Kidney capillary endothelial cell (primary cell): Measurements from ENCODE around the gene C1QTNF9.
"Not testable (repeated sequence)": the region's sequence is repeated elsewhere in the genome, so short reads cannot be mapped to it uniquely, and the experiment has no call there.

Experiments
- DNase-seq: peaks from one replicate; pipeline ENCODE4 v3.0.0-alpha.2; 2018; ENCODE audit warnings: low spot score

Gene C1QTNF9, protein sequence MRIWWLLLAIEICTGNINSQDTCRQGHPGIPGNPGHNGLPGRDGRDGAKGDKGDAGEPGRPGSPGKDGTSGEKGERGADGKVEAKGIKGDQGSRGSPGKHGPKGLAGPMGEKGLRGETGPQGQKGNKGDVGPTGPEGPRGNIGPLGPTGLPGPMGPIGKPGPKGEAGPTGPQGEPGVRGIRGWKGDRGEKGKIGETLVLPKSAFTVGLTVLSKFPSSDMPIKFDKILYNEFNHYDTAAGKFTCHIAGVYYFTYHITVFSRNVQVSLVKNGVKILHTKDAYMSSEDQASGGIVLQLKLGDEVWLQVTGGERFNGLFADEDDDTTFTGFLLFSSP

GRCh38 chr13:24309300-24309699 lies at the start of gene C1QTNF9:
TSS of gene C1QTNF9 (plus strand) at chr13:24309580. CDS start at chr13:24316004, 6,424 bp downstream.
- DNase-seq: not testable (repeated sequence)

DNA sequence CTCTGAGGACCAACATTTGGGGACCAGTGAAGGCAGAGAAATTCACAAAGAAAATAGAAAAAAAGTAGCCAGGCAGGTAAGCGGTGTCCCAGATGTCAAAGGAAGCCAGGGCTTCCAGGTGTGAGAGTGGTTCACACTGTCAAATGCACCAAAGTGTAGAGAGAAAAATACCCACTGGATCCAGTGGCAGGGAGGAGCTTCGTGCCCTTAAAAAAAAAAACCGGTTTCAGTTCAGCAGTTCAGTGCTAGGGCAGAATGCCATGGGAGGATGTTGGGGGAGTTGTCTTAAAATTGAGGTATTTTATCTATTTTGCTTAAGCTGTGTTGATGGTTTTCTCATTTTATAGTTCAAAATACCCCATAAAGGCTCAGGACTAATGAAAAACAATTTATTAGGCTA lies 47.8 kb upstream of the C1QTNF9 start:
- no peak for DNase-seq

GRCh38 chr13:24263632-24264031 lies 45.7 kb upstream of the C1QTNF9 start:
- DNase-seq: no peak

DNA sequence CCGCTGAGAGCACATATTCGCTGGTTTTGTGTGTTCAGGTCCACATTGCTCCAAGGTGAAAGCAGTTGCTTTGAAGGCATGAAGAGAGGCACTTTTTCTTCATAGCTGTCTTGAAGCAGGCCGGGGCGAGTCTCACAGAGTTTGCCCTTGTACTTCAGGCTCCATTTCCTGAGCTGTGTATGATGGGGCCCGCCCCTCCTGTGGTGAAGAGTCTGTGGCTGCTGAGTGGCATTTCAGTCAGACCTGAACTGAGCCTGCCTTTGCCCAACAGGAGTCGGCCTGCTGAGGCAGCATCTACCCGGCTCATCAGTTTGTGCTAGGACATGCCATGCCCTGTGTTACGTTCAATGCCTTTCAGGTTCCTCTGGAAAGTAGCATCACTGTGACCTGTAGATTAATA lies 44.4 kb upstream of the C1QTNF9 start:
- no peak for DNase-seq

DNA sequence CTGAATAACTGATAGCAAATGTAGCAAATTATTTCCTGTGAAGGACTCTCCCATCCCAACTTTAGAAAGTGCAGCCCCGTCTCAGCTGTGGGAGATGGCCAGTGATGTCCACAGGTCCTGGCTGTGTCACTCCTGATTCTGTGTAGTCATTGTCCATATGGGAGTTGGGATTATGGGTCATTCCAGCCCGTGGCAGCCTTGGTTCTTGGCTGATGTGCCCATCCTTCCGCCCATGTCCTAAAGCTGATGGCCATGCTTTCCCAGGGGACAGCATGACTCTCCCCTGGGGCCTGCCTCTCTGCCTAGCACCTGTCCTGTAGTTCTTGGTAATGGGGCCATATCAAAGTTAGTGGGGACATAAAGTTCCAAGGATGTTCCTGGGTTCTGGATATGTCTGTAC lies 43.9 kb upstream of the C1QTNF9 start:
- DNase-seq: no peak

DNA sequence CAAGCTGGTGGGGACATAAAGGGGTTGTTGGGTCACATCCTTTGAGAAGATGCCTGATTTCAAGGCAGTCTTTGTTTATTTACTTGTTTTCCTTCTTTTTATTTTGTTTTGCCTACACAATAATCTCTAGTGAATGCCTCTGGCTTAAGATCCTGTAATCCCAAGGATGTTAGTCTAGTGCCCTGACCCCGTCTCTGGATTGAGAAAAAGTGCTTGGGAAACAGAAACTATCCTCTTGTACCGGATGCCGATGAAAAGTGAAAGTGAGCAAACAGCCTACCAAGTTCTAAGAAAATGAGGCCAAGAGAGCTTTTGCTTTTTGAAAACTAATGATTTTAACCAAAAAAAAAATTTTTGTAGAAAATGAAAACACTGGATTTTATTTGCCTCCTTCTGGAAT lies 42.1 kb upstream of the C1QTNF9 start:
- no peak for DNase-seq

GRCh38 chr13:24267801-24268200 lies 41.6 kb upstream of the C1QTNF9 start:
- no peak for DNase-seq

- no peak for DNase-seq
Observed at GRCh38 chr13:24269821-24270220, 39.6 kb upstream of the C1QTNF9 start.

DNA sequence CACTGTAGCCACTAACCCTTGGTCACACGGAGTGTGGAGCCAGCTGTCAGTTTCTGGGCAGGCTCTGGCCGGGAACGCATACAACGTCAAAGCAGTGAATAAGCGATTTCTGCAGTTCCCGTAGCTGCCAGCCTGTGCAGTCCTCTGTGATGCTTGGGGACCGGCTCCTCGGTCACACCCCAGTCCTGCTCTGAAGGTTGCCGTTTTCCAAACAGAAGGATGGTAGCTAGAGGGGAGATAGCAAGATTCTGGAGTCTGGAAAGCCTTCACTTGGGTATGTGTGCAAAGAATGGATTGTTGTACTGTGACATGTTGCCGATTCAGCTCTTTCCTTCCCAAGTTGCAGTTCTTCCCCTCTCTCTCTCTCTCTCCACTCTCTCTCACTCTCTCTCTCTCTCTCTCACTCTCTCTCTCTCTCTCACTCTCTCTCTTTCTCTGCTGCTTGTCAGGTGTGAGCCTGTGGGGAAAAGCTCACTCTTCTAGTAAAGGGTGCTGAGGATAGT lies 38.7 kb upstream of the C1QTNF9 start:
- DNase-seq: peak; percentile 1

DNA sequence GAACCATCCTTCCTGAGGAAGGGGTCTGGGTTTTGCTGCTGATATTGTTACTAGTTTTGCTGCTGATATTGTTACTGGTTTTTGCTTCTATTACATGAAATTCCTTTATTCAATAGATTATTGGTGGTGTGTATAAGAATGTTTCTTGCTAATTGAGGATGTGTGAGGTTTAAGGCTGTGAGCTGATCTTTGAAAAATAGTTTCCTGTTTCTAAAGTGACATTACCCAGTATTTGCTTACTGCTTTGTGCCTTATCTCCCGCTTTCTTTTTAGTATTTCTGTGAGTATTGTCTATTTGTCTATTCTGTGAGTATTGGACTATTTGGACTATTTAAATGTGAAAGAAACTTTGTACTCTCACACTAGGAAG lies 38.2 kb upstream of the C1QTNF9 start:
- no peak for DNase-seq

DNA sequence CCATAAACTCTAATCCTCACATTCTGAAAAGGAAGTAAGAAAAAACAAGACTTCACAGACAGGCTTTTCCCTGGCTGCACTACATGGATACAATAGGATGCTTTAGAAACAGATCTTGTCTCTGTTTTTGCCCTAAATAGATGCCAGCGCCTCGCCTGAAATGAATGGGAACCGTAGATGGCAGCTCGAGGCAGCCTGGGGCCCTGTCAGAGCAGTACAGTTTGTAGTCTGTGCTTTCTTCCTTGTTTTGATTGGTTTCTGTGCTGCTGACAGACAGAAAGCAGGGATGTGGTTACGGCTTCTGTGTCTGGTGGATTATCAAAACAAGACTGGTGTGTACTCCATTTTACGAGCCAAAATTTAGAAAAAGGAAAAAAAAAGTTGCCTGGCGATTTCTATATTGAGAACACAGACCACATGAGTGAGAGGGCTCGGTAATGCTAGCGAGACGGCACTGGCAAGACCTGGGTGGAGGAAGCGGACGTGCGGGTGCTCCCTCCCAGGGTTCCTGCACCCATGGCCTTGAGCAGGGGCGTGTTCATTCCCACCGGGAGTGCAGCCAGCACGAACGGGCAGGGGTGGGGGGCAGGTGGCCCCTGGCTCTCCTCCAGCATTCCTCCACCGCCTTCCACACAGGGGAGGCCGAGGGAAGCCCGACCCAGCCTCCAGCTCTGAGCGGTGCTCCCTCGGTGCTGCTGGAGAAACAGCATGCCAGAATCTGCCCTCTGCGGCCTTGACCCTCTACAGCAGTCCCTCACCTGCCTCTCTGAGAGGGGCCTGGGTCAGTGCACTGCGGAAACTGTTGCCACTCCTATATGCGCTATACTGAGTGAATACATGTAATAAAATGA lies 37.6 kb upstream of the C1QTNF9 start:
- DNase-seq: no peak

DNA sequence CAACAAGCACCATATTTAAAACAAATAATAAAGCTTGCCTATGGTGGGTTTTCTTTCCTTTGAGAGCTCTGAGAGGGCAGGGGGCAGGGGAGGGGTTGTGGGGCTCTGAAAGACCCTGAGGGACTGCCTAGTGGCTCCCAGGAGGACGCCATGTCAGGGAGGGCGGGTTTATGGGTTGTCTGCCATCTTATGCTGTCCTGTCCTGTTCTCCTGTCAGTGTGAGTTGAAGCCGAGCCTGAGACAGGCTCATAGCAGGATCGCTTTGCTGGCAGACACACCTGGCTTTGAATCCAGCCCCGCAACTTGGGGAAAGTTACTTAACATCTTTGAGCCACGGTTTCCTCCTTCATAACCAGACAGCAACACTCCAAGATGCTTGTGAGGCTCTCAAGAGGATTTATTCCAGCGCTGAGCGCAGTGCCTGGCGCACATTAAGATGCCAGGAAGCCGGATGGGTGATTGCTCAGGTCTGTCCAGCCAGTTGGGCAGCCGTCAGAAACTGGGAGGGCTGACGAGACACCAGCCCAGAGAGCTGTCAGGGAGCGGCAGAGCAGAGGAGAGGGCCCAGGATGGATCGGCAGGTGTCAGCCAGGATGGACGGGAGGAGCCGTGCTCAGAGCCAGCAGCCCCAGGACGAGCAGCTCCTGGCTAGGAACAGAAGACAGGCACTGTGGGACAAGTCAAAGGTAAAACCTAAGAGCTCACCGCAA lies 36.8 kb upstream of the C1QTNF9 start:
- DNase-seq: no peak

- no peak for DNase-seq
Observed at GRCh38 chr13:24273926-24274325, 35.5 kb upstream of the C1QTNF9 start.

DNA sequence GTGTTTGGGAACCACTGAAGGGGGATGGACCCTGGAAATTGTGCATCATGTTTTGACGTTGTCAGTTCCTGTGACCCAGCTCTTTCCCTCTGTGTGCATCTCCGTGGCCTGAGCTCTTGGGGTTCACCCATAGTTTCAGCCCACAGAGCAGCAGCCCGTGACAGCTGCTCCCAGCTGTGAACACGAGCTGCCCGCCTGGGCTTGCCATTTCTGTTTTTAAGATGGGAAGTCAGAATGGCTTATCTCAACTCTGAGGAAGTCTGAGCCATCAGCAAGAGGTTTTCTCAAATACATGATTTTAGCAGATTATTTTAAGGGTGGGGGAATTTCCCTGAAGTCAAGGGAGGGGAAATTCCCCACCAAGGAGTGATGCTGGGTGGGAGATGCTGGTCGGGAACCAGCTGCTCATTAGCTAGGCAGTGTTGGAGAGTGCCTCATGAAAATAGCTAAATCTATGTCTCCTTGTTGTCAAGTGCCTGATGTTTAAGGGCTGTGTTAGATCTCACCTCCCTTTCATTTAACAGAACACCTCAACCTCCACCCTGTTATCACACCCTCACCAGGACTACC lies 34.8 kb upstream of the C1QTNF9 start:
- no peak for DNase-seq

DNA sequence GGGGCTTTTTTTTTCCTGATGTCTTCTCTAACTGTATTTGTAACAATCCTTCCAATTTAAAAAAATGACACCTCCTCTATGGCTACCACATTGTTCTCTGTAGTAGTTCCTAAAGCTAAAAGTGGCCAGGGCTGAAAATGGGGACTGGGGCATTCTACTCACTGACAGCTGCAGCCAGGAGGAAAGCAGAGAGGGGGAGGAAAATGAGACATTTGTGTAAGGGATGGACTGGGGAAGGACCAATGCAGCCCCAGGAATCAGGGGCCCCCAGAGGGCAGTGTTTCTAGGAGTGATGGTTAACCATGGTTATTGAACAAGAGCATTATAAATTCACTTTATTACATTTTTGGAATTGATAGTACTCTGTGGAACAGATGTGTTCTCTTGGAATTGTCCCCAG lies 34.3 kb upstream of the C1QTNF9 start:
- no peak for DNase-seq

DNA sequence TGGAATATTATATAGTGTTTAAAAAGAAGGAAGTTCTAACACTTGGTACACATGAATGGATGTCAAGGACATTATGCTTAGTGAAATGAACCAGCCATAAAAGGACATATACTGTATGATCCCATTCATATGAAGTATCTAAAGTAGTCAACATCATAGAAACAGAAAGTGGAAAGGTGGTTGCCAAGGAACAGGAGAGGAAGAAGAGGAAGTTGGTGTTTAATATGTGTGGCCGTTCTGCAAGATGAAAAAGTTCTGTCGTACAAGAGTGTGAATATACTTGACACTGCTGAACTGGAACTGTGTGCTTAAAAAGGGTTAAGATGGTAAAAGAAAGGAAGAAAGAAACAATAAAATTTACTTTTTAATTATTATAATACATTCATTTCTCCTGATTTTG lies 33.1 kb upstream of the C1QTNF9 start:
- DNase-seq: no peak

GRCh38 chr13:24276861-24277260 lies 32.5 kb upstream of the C1QTNF9 start:
- DNase-seq: no peak

DNA sequence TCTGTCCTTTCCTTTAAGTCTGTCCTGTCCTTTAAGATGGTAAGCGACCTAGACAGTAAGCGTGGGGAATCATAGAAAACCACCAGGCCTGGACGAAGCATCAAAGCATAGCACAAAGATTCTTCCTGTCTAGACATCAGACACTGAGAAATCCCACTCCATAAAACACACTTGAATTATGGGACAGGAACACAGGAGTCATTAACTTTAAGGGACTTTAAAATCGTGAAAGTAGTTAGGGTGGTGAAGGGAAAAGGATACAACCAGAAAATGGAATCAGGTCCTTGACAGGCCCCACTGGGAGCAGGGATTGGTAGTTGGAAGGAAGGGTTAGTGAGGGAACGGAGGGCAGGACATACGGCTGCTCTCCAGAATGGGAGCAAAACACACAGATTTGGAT lies 31.6 kb upstream of the C1QTNF9 start:
- DNase-seq: no peak

DNA sequence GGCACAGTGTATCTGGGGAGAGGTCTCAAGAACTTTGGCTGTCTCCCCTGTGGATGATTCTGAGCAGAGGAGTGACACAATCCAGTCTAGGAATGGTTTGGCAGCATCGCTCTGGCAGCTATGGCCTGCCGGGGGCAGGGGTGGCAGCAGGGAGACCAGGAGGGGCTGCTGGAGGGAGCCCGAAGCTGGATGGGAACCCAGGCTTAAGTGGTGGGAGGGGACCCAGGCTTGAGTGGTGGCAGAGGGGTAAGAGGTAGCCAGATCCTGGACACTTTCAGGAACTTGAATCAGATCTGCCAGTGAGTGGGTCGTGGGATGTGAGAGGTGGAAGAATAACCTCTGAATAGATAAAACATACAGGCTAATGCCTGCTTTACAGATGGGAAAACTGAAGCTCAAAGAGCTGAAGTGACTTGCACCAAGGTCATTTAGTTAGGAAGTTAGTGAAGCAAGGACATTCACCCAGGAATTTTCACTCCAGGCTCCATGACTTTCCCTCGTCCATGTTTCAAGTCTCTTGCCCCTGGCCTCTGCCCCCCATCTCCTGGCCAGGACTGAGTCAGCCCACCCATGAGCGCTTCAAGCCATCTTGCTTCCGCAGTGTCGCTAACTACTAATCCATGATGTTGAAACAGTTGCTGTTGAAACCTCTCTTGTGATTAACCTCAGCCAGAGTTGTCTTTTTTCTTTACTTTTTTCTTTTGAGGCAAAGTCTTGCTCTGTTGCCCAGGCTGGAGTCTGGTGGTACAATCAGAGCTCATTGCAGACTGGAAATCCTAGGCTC lies 29.9 kb upstream of the C1QTNF9 start:
- no peak for DNase-seq

DNA sequence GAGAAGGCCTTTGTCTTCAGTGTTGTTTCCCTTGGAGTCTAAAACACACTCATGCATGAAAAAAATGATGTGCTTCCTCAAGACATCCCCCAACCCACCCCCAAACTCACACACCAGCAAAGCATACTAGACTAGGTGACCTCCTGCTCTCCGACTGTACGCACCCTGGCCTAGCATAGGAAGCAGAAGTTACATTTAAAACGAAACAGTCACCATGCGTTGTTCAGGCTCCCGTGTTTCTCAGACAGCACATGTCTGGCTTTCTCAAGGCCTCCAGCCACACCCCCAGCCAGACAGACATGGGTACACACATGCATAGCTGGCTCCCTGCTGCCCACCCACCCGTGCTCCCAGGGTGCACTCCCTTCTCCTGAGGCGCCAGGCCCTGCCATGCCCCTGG lies 28.7 kb upstream of the C1QTNF9 start:
- DNase-seq: no peak

- no peak for DNase-seq
Observed at GRCh38 chr13:24281188-24282008, 28.0 kb upstream of the C1QTNF9 start.
